Posterior cingulate gyrus (tissue), 11 donors: ENCODE data around the gene ARL2BP.
A peak's percentile ranks its signal among the peaks of the same experiment; 100 is the strongest.
"Not testable (repeated sequence)": the region's sequence is repeated elsewhere in the genome, so short reads cannot be mapped to it uniquely, and the experiment has no call there.

Experiments used
- DNase-seq, 10 donors: peaks; one replicate each; pipeline versions ENCODE4 v3.0.0 to v3.0.0-alpha.2; 2020 to 2021; ENCODE audit warnings: mixed read lengths in 3 of 10
- intact Hi-C: fragments of 100-400 bp; cut with DNase I; formaldehyde crosslinking; loops from one replicate; pipeline ENCODE4 v1.15.1; 2023

The ARL2BP gene

GRCh38 chr16:57244767-57245471 lies at the start of gene ARL2BP:
ARL2BP (plus strand) TSS chr16:57245259; CDS start chr16:57245368, 109 bp downstream.
- intact Hi-C loops = loop anchor here (1.0 to 2.0 kb wide), 2 partner anchors 54 to 58 kb away; partner anchors contain the start of genes PSME3IP1 and RSPRY1

GRCh38 chr16:57196286-57196685 lies 48.8 kb upstream of the ARL2BP start:
- intact Hi-C loops = no loop called here
- DNase-seq = no peak

More at GRCh38 chr16:57244767-57245471, at the start of gene ARL2BP:
- DNase-seq = peak; percentile 97 to 100 (median 99)

GRCh38 chr16:57196753-57197152 lies 48.3 kb upstream of the ARL2BP start:
- no peak for DNase-seq
- intact Hi-C loops = no loop called here

- intact Hi-C loops = not testable (repeated sequence)
- DNase-seq = peak in 1 of 10 donors; percentile 69
These were observed 44.7 kb upstream of the ARL2BP start for GRCh38 chr16:57200321-57200720.

GRCh38 chr16:57200926-57201325 lies 44.1 kb upstream of the ARL2BP start:
- intact Hi-C loops, DNase-seq: not testable (repeated sequence)

- intact Hi-C loops = no loop called here
- DNase-seq = no peak
These were observed 42.8 kb upstream of the ARL2BP start for GRCh38 chr16:57202095-57202886.

- no peak for DNase-seq
- intact Hi-C loops = no loop called here
These were observed 41.6 kb upstream of the ARL2BP start for GRCh38 chr16:57203451-57203850.

- DNase-seq = no peak
- intact Hi-C loops = no loop called here
These were observed 40.4 kb upstream of the ARL2BP start for GRCh38 chr16:57204675-57205074.

GRCh38 chr16:57208926-57209325 lies 36.1 kb upstream of the ARL2BP start:
- intact Hi-C loops = no loop called here
- DNase-seq = no peak

GRCh38 chr16:57209780-57210179 lies 35.3 kb upstream of the ARL2BP start:
- DNase-seq = no peak
- intact Hi-C loops = no loop called here

- DNase-seq = no peak
- intact Hi-C loops = no loop called here
These were observed 31.6 kb upstream of the ARL2BP start for GRCh38 chr16:57213462-57213861.

GRCh38 chr16:57216968-57217367 lies 28.1 kb upstream of the ARL2BP start:
- intact Hi-C loops = no loop called here
- DNase-seq = no peak

- intact Hi-C loops = no loop called here
- no peak for DNase-seq
These were observed 22.0 kb upstream of the ARL2BP start for GRCh38 chr16:57223057-57223456.

GRCh38 chr16:57224651-57225335 lies 20.3 kb upstream of the ARL2BP start:
- intact Hi-C loops = no loop called here
- DNase-seq = no peak

GRCh38 chr16:57225978-57226377 lies 19.1 kb upstream of the ARL2BP start:
- DNase-seq = no peak

GRCh38 chr16:57226701-57227621 lies 18.1 kb upstream of the ARL2BP start:
- no peak for DNase-seq
- intact Hi-C loops = no loop called here

More at GRCh38 chr16:57225978-57226377, 19.1 kb upstream of the ARL2BP start:
- intact Hi-C loops = no loop called here

- DNase-seq = no peak
- intact Hi-C loops = no loop called here
These were observed 16.0 kb upstream of the ARL2BP start for GRCh38 chr16:57229079-57229478.

GRCh38 chr16:57231821-57232350 lies 13.2 kb upstream of the ARL2BP start:
- no peak for DNase-seq
- intact Hi-C loops = no loop called here

- DNase-seq = no peak
- intact Hi-C loops = no loop called here
These were observed 10.9 kb upstream of the ARL2BP start for GRCh38 chr16:57233944-57234706.
